PFSK-1 (cell line): Measurements from ENCODE around the gene KCNC4.

Source experiments
- POLR2AphosphoS5 ChIP-seq: IDR thresholded peaks from 2 replicates; pipeline ENCODE4 v1.6.1; 2012; ENCODE audit warnings: low read depth, mild to moderate bottlenecking, control low read depth, low read length, moderate library complexity
- TAF1 ChIP-seq: IDR thresholded peaks from 2 replicates; pipeline ENCODE4 v1.6.1; 2012; ENCODE audit warnings: low read length, control low read depth, borderline replicate concordance; ENCODE audit not compliant: insufficient read depth

DNA sequence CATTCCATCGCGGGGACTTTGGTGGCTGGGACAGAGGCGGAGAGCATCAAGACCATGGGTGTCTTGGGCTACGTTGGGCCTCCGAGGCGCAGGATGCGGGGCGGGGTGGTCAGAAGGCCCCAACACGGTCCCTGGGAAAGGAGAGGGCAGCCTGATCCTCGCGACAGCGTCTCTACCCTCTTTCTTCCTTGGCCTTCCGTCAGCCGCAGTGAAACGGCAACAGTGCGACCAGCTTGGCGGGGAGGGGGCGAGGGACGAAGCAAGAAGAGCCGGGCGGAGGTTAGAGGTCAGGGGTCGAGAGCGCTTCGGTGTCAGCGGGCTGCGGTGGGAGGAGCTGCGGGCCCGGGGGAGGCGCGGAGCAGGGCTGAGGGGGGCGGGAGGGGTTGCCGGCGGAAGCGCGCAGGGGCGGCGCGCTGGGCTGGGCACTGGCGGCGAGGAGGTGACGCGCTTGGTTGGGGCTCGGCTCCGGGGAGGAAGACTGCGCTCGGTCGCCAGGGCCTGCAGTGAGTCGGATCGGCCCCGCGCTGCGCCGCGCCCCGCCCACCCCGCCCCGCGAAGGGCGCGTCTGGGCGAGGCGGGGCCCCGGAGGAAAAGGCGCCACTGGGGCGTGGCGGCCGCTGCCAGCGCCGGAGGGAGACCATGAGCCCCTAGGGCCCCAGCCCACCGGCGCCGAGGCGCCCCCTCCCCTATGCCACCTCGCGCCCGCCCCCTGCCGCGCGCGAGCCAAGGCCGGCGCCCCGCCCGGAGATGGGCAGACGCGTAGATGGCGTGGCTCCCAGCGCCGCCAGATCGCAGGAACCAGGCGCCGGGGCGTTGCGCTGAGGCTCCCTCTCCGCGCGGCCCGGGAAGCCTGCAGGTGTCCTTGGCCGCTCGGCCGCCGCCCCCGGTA, at the start of gene KCNC4:
- TF ChIP-seq TAF1 (no peak), POLR2AphosphoS5 (no peak)
